Thyroid gland (tissue), 4 donors: Measurements from ENCODE around the gene C1QC. TPM values are rescaled to one million over a fixed set of nuclear protein-coding genes. Genes with fewer than 3 reads are reported as not detected.

ENCODE experiments used
- DNase-seq, 2 donors: peaks; one replicate each; pipeline ENCODE4 v3.0.0-alpha.2; 2019
- H3K27ac ChIP-seq, 3 donors: fragments of 200-600 bp; sonication (generic); 1 replicate in 2 of 3; 2 replicates in 1 of 3; pipeline ENCODE4 v1.5.1; 2016 to 2019; ENCODE audit warnings: mild to moderate bottlenecking in 1 of 3, moderate library complexity in 1 of 3
- H3K27me3 ChIP-seq: fragments of 200-600 bp; sonication (generic); one replicate; pipeline ENCODE4 v1.5.1; 2019
- H3K36me3 ChIP-seq, 2 donors: fragments of 200-600 bp; sonication (generic); one replicate each; pipeline ENCODE4 v1.5.1; 2016 to 2019
- H3K4me1 ChIP-seq, 2 donors: fragments of 200-600 bp; sonication (generic); one replicate each; pipeline ENCODE4 v1.5.1; 2017 to 2019
- H3K4me3 ChIP-seq, 3 donors: fragments of 200-600 bp; sonication (generic); replicated peaks in 1 of 3; 1 replicate in 2 of 3; 2 replicates in 1 of 3; pipeline ENCODE4 v1.5.1; 2016; ENCODE audit warnings: mild to moderate bottlenecking in 1 of 3
- H3K9me3 ChIP-seq: fragments of 200-600 bp; sonication (generic); one replicate; pipeline ENCODE4 v1.5.1; 2017
- CTCF ChIP-seq, 6 experiments: fragments of 200-600 bp in 3 of 6; fragments of 450-650 bp in 3 of 6; sonication (generic) in 3 of 6; IDR thresholded peaks; one replicate each; pipeline ENCODE4 v1.5.1; 2016 to 2019; ENCODE audit warnings: antibody characterized with exemption in 6 of 6, mild to moderate bottlenecking in 2 of 6, inconsistent platforms in 1 of 6, moderate library complexity in 1 of 6
- POLR2A ChIP-seq, 2 donors: fragments of 450-650 bp; IDR thresholded peaks; one replicate each; pipeline ENCODE4 v1.6.1; 2017; ENCODE audit warnings: antibody characterized with exemption in 2 of 2, mild to moderate bottlenecking in 2 of 2, moderate library complexity in 1 of 2
- WGBS, 2 donors: methylation state at CpG; one replicate each; pipeline ENCODE4 v1.1.5; 2017; 5-methylcytosine and 5-hydroxymethylcytosine counted together
- intact Hi-C: fragments of 100-400 bp; cut with DNase I; formaldehyde crosslinking; loops from one replicate; pipeline ENCODE4 v1.15.1; 2023
- total RNA-seq, 4 donors: library from RNA; depleted of rRNA; stranded (reverse); fragments of >200 nt; gene quantifications; one replicate each; pipeline ENCODE4 v1.2.3, GENCODE V29; 2016

C1QC gene
- total RNA-seq, 4 donors from 2014 or later, result 36.0 to 111 (median 69.5) TPM

GRCh38 chr1:22616571-22616970 lies 26.9 kb upstream of the C1QC start:
- H3K27me3 ChIP-seq, result no peaks in the 10 kb centered on the region
- 47 to 55% methylated on average over 3 to 6 of the region's 11 CpGs for WGBS, 2 donors
- no peak overlapping the region for H3K27ac ChIP-seq
- intact Hi-C loops, result no loop called here
- no peaks in the 10 kb centered on the region for H3K9me3 ChIP-seq
- H3K4me3 ChIP-seq, result no peak overlapping the region
- H3K36me3 ChIP-seq, result no peaks in the 10 kb centered on the region
- no peaks in the 10 kb centered on the region for H3K4me1 ChIP-seq
- TF ChIP-seq POLR2A (IDR thresholded peaks at IDR 0.05) (no peak), CTCF (IDR thresholded peaks at IDR 0.05) (no peak)
- DNase-seq, result no peak

- H3K4me1 ChIP-seq, result no peaks in the 10 kb centered on the region
- no peak overlapping the region for H3K4me3 ChIP-seq
- H3K9me3 ChIP-seq, result no peaks in the 10 kb centered on the region
- DNase-seq, result no peak
- no peaks in the 10 kb centered on the region for H3K27me3 ChIP-seq
- no peaks in the 10 kb centered on the region for H3K36me3 ChIP-seq
- TF ChIP-seq POLR2A (IDR thresholded peaks at IDR 0.05), result no peak
- TF ChIP-seq CTCF (IDR thresholded peaks at IDR 0.05), result no peak
- H3K27ac ChIP-seq, result no peak overlapping the region
- WGBS, 2 donors, result 11 to 20% methylated on average over 10 to 16 of the region's 16 CpGs
- intact Hi-C loops, result no loop called here
Measured at GRCh38 chr1:22618056-22618455, 25.4 kb upstream of the C1QC start.

- intact Hi-C loops, result no loop called here
- WGBS, 2 donors, result 80 to 88% methylated on average over 7 of the region's 7 CpGs
- H3K9me3 ChIP-seq, result no peaks in the 10 kb centered on the region
- no peaks in the 10 kb centered on the region for H3K27me3 ChIP-seq
- no peak for DNase-seq
- H3K4me3 ChIP-seq, result no peak overlapping the region
- no peaks in the 10 kb centered on the region for H3K36me3 ChIP-seq
- H3K27ac ChIP-seq, result no peak overlapping the region
- no peaks in the 10 kb centered on the region for H3K4me1 ChIP-seq
- TF ChIP-seq CTCF (IDR thresholded peaks at IDR 0.05) (no peak), POLR2A (IDR thresholded peaks at IDR 0.05) (no peak)
Measured at GRCh38 chr1:22619252-22619651, 24.2 kb upstream of the C1QC start.

- TF ChIP-seq CTCF (IDR thresholded peaks at IDR 0.05) (no peak), POLR2A (IDR thresholded peaks at IDR 0.05) (no peak)
- WGBS, 2 donors, result 71 to 80% methylated on average over 8 to 12 of the region's 12 CpGs
- Histone ChIP-seq H3K36me3 (no peaks in the 10 kb centered on the region), H3K4me1 (no peaks in the 10 kb centered on the region), H3K9me3 (no peaks in the 10 kb centered on the region), H3K27ac (no peak overlapping the region), H3K27me3 (no peaks in the 10 kb centered on the region), H3K4me3 (no peak overlapping the region)
- no peak for DNase-seq
- intact Hi-C loops, result no loop called here
Measured at GRCh38 chr1:22619798-22620197, 23.6 kb upstream of the C1QC start.

- Histone ChIP-seq H3K9me3 (no peaks in the 10 kb centered on the region), H3K27me3 (no peaks in the 10 kb centered on the region), H3K4me3 (no peak overlapping the region), H3K27ac (no peak overlapping the region), H3K4me1 (no peaks in the 10 kb centered on the region), H3K36me3 (no peaks in the 10 kb centered on the region)
- intact Hi-C loops, result no loop called here
- TF ChIP-seq POLR2A (IDR thresholded peaks at IDR 0.05), result no peak
- TF ChIP-seq CTCF (IDR thresholded peaks at IDR 0.05), result no peak
- 60 to 80% methylated on average over 1 to 3 of the region's 4 CpGs for WGBS, 2 donors
- DNase-seq, result no peak
Measured at GRCh38 chr1:22621761-22622160, 21.7 kb upstream of the C1QC start.
